HG03060 (cell line): ENCODE results near the gene ADD1.

Experiments used
- ATAC-seq: cut with Tn5 transposase; IDR thresholded peaks from one replicate; pipeline ENCODE4 v1.9.1; 2021; ENCODE audit warnings: low read depth, moderate number of reproducible peaks; ENCODE audit not compliant: unreplicated experiment

ADD1 gene

GRCh38 chr4:2805712-2806389 is 37.8 kb upstream of the ADD1 start:
- ATAC-seq: no peak

DNA sequence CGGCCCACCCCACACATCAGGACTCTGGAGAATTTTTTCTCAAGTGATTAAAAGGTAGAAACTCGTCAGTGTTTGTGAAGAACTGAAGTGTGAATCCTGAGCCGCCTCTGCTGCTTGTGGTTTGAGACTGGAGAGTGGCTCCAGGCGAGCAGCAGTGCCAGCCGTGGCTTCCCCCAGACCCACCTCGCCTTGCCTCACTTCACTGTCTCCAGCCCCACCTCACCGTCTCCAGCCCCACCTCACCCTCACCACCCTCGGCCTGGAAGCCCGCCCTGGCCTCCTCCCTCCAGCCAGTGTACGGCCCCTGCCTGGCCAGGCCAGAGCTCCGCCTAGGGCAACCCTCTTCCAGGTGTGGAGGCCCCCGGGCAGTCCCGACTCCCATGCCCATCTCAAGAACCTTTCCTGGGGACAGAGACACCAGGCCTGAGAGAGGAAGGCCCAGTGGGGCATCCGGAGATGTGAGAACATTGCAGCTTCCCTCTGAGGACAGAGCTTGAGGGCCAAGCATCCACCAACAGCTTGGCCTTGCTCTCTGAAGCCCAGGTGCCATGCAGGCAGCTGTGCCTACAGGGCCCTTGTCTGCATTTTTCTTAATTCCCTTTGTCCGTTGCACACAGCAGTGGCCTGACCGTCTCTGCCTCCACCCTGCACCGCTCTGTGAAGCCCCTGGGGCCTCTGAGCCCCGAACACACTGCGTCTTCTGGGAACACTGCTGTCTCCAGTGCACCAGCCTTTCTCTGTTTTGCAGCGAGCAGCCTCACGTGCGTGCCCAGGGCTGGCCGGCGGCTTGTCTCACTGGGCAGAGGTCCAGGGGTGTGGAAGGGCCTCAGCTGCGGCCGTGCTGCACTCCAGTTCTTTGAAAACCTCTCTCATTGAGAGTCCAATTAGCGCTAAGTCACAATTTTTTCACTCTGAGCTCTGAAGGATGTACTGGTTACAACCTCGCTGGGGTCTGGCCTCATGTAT is 37.0 kb upstream of the ADD1 start:
- no peak for ATAC-seq

GRCh38 chr4:2807571-2807970 is 36.1 kb upstream of the ADD1 start:
- no peak for ATAC-seq

GRCh38 chr4:2808001-2808400 is 35.6 kb upstream of the ADD1 start:
- no peak for ATAC-seq

- ATAC-seq: no peak
These were observed 33.9 kb upstream of the ADD1 start for GRCh38 chr4:2809610-2810180.

DNA sequence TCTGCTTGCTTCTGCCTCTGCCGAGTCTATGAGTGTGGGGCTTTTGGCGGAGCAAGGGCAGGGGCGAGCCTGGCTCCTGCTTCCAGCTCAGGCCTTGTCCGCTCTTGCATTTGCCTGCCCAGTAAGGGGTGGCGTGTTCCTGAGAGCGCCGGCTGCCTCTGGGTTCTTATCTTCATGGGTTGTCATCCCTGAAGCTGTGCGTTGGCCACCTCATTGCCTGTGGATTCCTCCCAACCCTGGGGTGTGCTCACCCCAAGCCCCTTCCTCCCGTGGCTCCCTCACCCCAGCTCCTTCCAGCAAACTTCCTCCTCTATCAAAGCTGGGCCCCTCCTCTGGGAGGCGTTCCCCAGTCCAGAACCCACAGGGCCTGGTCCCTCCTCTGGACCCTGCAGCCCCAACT is 33.3 kb upstream of the ADD1 start:
- no peak for ATAC-seq

DNA sequence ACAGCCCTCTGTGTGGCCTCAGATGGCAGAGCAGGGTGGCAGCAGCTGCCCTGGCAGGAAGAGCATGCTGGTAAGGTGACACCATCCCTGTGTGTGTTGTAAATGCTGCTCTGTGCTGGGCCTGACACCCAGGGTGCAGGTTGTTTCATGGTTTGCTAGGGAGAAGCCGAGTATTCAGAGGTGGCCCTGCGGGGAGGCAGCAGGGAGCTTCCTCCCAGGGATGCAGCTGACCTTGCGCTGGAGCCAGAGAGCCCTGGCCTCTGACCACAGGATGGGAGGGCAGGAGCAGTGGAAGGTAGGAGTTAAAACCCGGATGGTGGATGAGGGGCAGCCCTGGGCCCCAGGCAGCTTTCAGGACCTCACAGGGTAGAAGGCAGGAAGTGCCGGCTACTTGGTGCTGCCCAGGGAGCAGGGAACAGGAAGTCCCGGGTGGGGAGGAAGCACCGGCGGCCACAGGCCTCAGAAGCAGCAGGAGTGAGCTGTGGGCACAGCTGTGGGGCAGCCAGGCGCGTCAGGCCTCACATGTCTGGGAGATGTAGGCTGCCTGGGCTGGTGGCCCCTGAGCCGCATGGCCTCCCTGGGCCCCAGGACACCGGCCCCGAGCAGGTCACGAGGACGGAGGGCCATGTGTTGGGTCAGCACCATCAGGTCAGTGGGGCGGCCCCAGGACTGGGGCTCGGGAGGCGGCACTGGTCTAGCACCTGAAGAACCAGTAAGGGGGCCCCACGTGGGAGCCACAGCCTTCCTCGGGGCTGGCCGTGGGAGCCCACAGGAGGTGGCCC is 31.6 kb upstream of the ADD1 start:
- peak; percentile 42 for ATAC-seq

DNA sequence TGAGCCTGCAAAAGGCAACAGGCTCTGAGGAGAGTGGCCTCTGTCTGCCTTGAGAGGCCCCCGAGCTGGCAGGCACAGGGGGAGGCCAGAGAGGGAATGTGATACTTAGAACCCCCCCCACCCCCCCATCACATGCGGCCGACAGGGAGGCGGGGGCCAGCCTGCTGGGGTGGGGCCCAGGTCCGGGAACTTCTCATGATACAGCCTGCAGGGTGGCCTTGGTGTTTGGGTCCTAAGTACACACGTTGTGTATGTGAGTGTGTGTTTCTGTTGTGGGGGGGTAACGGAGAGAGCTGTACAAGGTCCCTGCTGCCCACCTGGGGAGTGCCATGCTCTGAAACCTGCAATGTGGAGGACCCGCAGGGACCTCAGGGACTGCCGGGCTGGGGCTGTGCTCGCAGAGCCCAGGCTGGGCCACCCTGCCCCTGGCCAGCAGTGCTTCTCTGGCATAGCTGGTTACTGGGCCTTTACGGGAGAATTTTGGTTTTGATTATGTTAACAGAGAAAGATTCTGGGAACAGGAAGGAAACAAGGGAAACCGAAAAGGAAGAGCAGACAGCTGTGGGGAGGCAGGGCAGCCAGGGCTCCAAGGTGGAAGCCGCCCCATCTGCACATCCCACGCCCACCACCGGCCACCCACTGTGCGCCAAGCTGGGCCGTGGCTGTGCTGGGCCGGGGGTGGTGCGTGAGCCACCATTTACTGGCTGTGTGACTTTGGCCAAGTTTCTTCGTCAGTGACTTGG is 30.9 kb upstream of the ADD1 start:
- ATAC-seq: no peak

- no peak for ATAC-seq
These were observed 29.9 kb upstream of the ADD1 start for GRCh38 chr4:2813446-2814405.

GRCh38 chr4:2814627-2815270 is 28.9 kb upstream of the ADD1 start:
- no peak for ATAC-seq

GRCh38 chr4:2816401-2816954 is 27.2 kb upstream of the ADD1 start:
- no peak for ATAC-seq

- ATAC-seq: no peak
These were observed 26.5 kb upstream of the ADD1 start for GRCh38 chr4:2817137-2817536.

DNA sequence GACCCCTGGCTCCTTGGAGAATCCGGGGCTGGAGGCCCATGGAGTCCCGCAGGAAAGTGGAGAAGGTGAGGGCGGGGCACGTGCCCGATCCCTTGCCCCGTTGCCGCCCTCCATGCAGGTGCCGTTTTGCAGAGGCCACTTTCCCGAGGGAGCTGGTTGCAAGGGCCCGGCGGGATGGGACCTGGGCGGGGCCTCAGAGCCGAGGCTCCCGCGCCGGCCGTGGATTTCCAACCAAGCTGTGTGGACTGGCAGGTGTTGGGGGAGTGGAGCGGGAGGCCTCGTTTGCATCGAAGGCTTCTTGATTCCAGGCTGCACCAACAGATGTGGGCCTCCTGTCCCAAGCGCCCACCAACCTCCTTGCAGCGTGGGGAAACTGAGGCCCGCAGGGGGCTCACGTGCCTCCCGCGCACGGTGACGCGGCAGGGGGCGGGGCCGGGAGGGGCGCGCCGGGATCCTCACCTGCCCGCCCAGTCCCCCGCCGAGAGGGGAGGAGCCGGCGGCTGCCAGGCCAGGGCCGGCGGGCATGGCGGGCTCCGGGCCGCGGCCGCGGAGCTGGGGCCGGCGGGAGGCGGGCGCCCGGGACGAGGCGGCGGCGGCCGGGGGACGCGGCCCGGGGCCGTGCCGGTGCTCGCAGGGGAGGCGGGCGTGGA is 25.8 kb upstream of the ADD1 start:
- no peak for ATAC-seq

GRCh38 chr4:2818351-2818939 is 25.2 kb upstream of the ADD1 start:
- ATAC-seq: no peak

DNA sequence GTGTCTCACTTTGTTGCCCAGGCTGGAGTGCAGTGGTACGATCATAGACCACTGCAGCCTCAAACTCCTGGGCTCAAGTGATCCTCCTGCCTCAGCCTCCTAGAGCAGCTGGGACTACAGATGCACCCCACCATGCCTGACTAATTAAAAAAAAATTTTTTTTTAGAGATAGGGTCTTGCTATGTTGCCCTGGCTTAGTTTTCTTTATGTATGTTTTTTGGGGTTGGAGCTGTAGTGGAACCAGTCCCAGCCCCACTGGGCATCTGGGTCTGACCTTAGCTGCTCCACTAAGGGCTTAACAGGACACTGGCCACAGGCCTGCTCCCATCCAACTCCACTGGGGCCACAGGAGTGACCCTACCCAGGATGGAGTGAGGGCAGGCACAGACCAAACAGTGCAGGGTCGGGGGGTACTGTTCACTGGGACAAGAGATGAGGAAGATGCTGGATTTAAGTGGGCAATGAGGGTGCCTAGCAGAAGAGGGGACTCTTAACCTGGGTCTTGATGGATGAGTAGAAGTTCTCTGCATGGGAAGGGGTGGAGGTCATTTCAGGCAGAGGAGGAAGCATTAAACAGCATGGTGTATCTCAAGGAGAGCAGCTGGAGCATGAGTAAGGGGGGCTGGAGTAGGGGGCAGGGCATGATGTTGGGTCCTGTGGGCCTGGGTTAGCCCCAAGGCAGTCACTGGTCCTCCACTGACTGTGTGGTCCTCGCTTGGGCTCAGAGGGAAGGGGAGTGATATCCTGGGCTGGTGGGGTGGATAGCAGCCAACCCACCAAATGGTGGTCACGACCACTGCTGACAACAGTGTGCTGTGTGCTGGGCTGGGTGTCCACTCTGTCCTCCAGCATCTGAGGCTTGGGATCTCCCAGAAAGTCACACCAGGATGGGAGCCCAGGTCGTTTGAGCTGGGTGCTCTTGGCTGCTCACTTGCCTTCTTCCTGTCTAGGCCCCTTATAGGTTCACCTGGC is 24.1 kb upstream of the ADD1 start:
- no peak for ATAC-seq
